DMS153 treated with DMSO at 0.1 percent for 48 hours (cell line): ENCODE data around the gene RAB4B.
"Not testable (repeated sequence)": the region's sequence is repeated elsewhere in the genome, so short reads cannot be mapped to it uniquely, and the experiment has no call there.

ENCODE experiments used
- DNase-seq: peaks from one replicate; lab custom pipeline; 2025; ENCODE audit not compliant: unreplicated experiment; lab: John Stamatoyannopoulos, UW

The RAB4B gene

GRCh38 chr19:40815223-40815622 lies 37.2 kb downstream of the RAB4B start:
- DNase-seq, result no peak

DNA sequence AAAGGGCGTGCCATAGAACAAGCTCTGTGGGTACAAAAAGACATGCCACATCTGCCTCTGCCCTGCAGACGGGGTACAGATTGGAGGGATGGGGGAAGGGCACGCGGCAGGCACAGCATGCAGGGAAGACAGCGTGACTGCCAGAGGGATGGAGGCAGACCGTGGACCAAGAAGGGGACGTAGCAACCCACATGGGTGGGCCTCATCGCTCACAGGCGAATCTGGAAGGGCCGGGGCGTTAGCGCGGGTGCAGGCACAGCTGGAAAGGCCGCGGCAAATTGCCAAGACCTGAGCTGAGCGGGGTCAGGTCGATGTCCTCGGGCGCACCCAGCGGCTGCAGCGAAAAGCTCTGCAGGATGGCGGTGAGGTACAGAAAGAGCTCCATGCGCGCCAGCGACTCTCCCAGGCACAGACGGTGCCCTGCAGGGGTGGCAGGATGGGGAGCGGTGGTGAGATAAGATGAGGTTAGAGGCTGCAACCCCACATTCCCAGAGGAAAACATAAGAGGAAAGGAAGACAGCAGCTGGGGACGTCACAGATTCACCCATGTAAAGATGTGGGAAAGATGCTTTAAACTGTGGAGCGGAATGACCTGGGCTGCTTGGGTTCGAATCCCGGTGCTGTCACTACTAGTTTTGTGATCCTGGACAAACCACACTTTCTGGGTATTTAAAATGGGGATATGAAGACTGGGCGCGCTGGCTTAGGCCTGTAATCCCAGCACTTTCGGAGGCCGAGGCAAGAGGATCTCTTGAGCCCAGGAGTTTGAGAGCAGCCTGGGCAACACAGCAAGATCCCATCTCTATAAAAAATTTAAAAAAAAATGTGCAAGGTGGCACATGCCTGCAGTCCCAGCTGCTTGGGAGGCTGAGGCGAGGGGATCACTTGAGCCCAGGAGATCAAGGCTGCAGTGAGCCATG lies 40.7 kb downstream of the RAB4B start:
- not testable (repeated sequence) for DNase-seq

GRCh38 chr19:40819479-40820234 lies 41.6 kb downstream of the RAB4B start:
- DNase-seq, result not testable (repeated sequence)

GRCh38 chr19:40822161-40822560 lies 44.1 kb downstream of the RAB4B start:
- no peak for DNase-seq

- DNase-seq, result not testable (repeated sequence)
These were observed 44.9 kb downstream of the RAB4B start for GRCh38 chr19:40822704-40823553.

DNA sequence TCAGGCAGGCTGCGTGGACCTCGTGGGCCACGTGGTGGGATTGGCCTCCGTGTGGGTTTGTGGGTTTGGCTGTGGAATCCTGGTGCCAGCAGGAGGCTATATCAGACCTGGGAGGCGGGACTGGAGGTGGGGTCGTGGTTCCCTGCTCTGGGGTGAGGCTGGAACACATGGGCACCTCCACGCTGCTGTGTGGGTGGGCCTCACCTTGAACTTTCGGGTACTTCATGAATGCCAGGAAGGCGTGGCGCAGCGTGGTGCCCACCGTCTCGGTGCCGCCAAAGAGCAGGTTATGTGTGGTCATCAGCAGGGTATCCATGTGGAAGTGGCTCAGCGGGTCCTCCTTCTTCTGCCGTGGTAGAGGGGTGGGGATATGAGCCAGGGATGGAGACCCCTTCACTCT lies 46.9 kb downstream of the RAB4B start:
- not testable (repeated sequence) for DNase-seq

- DNase-seq, result not testable (repeated sequence)
These were observed 47.5 kb downstream of the RAB4B start for GRCh38 chr19:40825460-40826095.

GRCh38 chr19:40826312-40826698 lies 48.3 kb downstream of the RAB4B start:
- DNase-seq, result not testable (repeated sequence)

GRCh38 chr19:40826699-40827385 lies 48.8 kb downstream of the RAB4B start:
- not testable (repeated sequence) for DNase-seq

DNA sequence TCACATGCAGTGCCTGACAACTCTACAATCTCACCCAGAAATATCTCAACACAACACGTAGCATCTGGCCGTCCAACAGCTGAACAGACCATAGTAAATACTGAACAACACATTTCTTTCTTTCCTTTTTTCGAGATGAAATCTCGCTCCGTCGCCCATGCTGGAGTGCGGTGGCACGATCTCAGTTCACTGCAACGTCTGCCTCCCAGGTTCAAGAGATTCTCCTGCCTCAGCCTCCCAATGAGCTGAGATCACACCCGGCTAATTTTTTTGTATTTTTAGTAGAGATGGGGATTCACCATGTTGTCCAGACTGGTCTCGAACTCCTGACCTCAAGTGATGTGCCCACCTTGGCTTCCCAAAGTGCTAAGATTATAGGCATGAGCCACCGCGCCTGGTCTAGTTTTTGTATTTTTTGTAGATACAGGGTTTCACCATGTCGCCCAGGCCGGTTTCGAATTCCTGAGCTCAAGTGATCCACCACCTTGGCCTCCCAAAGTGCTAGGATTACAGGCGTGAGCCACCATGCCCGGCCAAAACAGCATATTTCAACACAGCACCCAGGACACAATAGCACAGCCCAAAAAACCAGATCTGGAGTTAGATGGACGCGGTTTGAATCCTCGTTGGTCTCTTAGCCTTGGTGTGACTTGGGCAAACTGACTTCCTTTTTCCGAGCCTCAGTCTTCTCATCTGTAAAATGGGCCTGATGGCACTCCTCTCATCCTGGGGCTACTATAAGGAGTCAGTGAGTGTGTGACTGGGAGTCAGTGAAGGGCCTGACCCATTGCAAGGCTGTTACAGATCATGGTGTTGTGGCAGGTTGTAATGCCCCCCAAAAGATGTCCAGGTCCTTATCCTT lies 49.6 kb downstream of the RAB4B start:
- no peak for DNase-seq

GRCh38 chr19:40829205-40829604 lies 51.2 kb downstream of the RAB4B start:
- DNase-seq, result no peak

- DNase-seq, result not testable (repeated sequence)
These were observed 52.7 kb downstream of the RAB4B start for GRCh38 chr19:40830741-40831140.

DNA sequence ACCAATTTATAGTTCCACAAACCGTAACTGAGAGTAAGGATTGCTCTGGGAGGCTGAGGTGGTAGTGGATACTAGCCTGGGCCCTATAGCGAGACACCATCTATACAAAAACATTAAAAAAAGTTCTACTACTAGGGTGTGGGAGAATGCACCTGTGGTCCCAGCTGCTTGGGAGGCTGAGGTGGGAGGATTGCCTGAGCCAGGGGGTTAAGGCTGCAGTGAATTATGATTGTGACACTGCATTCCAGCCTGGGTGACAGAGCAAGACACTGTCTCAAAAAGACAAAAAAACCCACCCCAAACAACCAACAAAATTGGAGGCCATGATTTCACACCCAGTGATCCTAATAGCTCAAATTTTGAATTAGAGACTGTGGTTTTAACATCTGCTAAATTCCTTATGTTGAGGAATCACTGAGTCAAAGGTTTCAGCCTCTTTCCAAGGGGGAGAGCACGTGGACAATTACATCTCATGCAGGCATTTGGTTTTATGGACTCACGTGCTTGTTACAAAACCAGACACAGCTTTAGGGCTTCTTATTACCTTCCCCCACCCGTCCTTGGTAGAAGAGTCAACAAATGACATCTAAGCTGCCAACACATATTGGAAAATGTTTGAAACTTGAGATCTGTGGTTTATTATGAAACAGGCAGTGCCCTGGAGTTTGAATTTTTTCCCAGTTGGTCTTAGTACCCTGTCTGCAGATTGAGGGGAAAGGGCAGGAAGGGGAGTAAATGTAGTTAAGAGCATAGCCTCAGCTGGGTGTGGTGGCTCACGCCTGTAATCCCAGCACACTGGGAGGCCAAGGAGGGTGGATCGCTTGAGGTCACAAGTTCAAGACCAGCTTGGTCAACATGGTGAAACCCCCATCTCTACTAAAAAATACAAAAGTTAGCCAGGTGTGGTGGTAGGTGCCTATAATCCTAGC lies 53.7 kb downstream of the RAB4B start:
- DNase-seq, result no peak

- not testable (repeated sequence) for DNase-seq
These were observed 54.4 kb downstream of the RAB4B start for GRCh38 chr19:40832431-40832790.

DNA sequence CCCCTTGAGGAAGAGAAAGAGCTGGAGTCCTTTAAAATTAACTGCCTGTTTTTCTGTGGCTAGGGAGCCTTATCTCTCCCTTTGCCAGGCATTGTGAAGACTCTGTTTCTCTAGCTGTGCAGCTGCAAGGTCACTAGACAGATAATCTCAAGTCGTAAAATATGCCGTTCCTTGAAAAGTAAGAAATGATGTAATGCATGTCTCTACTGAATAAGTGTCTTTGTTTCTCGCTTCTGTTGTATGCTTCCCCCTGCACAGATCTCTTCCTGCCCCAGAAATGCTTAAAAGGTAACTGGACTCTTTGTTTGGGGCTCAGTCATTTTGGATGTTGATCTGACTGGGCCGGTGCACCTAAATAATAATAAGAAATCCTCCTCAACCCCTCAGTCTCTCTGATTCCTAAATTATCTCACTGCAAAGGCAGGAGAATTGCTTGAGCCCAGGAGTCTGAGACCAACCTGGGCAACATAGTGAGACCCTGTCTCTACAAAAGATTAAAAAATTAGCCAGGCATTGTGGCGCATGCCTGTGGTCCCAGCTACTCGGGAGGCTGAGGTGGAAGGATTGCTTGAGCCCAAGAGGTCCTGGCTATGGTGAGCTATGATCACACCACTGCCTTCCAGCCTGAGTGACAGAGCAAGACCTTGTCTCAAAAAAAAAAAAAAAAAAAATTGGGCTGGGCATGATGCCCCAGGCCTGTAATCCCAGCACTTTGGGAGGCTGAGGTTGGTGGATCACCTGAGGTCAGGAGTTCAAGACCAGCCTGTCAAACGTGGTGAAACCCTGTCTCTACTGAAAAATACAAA lies 55.9 kb downstream of the RAB4B start:
- DNase-seq, result not testable (repeated sequence)

GRCh38 chr19:40836754-40837429 lies 58.8 kb downstream of the RAB4B start:
- no peak for DNase-seq

DNA sequence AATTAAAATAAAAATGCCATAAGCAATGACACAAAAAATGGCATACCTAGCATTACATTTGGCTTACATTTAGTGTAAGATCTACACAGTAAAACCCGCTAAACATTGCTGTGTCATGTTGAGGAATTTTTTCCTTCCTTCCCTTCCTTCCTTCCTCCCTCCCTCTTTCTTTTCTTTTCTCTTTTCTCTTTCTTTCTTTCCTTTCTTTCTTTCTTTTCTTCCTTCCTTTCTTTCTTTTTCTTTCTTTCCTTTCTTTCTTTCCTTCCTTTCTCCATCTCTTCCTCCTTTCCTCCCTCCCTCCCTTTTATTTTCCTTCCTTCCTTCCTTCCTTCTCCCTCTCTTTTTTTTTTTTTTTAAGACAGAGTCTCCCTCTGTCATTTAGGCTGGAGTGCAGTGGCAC lies 60.4 kb downstream of the RAB4B start:
- DNase-seq, result not testable (repeated sequence)
